ENCODE data around the gene CLEC19A.

CLEC19A gene

DNA sequence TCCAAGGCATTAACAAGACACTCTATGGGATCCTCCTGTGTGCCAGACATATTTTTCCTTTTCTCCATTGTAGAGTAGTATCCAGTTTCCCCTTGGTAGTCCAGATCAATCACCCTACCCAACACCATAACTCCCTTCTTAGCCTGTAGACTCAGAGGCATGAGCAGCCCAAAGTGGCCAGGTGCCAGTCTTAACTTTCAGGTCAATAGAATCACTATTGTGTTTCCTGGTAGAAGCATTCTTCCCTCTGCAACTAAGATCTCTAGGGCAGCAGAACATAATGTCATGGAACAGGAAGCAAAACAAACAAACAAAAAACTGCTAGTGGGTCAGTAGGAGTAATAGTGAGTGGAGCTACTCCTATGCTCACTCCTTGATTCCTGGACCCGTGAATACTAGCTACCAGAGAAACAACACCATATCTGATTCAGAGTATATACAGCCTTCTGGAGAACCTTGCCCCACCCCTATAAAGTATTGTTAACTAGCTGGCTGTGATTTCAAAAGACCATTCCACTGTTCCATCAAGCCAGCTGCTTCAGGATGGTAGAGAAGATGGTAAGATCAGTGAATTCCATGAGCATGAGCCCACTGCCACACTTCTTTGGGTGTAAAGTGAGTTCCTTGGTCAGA is 11.2 kb upstream of the CLEC19A start:
- TF ChIP-seq POLR2AphosphoS5 (IDR thresholded peaks at IDR 0.05; ENCODE audit: low read depth, low read length) = no peak
- TF ChIP-seq FOXP2 (optimal IDR thresholded peaks at IDR 0.05; ENCODE audit: borderline replicate concordance, extremely low read depth, extremely low read length, insufficient read depth) = no peak
- TF ChIP-seq, protein P1, sequence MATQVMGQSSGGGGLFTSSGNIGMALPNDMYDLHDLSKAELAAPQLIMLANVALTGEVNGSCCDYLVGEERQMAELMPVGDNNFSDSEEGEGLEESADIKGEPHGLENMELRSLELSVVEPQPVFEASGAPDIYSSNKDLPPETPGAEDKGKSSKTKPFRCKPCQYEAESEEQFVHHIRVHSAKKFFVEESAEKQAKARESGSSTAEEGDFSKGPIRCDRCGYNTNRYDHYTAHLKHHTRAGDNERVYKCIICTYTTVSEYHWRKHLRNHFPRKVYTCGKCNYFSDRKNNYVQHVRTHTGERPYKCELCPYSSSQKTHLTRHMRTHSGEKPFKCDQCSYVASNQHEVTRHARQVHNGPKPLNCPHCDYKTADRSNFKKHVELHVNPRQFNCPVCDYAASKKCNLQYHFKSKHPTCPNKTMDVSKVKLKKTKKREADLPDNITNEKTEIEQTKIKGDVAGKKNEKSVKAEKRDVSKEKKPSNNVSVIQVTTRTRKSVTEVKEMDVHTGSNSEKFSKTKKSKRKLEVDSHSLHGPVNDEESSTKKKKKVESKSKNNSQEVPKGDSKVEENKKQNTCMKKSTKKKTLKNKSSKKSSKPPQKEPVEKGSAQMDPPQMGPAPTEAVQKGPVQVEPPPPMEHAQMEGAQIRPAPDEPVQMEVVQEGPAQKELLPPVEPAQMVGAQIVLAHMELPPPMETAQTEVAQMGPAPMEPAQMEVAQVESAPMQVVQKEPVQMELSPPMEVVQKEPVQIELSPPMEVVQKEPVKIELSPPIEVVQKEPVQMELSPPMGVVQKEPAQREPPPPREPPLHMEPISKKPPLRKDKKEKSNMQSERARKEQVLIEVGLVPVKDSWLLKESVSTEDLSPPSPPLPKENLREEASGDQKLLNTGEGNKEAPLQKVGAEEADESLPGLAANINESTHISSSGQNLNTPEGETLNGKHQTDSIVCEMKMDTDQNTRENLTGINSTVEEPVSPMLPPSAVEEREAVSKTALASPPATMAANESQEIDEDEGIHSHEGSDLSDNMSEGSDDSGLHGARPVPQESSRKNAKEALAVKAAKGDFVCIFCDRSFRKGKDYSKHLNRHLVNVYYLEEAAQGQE (IDR thresholded peaks at IDR 0.05; ENCODE audit: insufficient read depth in 1 of 2, low read depth in 2 of 2, low read length in 2 of 2) = no peak
- TF ChIP-seq TAF1 (IDR thresholded peaks at IDR 0.05; ENCODE audit: borderline replicate concordance, insufficient read depth, low read length) = no peak
- TF ChIP-seq SIN3A (IDR thresholded peaks at IDR 0.05; ENCODE audit: borderline replicate concordance, insufficient read depth, low read length) = no peak

DNA sequence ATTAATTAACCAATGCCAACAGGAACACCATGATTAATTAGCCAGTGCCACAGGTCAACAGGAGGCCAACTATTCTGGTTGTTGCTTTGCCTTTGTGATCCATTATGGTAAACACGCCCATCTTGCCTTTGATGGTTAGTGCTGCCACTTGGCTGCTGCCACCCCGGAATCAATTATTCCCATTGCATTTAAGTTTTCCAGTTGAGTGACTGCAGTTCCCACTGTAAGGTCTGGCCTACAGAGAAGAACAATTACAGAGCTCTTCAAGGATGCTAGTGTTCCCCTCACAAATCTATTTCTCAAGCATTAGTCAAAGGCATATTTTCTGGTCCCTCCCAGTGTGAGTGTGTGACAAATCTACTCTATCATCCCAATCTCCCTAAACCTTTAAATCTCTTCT is 7.1 kb upstream of the CLEC19A start:
- TF ChIP-seq FOXP2 (optimal IDR thresholded peaks at IDR 0.05; ENCODE audit: borderline replicate concordance, extremely low read depth, extremely low read length, insufficient read depth) (no peak), TAF1 (IDR thresholded peaks at IDR 0.05; ENCODE audit: borderline replicate concordance, insufficient read depth, low read length) (no peak), SIN3A (IDR thresholded peaks at IDR 0.05; ENCODE audit: borderline replicate concordance, insufficient read depth, low read length) (no peak), POLR2AphosphoS5 (IDR thresholded peaks at IDR 0.05; ENCODE audit: low read depth, low read length) (no peak)
- TF ChIP-seq, protein P1 (IDR thresholded peaks at IDR 0.05; ENCODE audit: insufficient read depth in 1 of 2, low read depth in 2 of 2, low read length in 2 of 2) = no peak

DNA sequence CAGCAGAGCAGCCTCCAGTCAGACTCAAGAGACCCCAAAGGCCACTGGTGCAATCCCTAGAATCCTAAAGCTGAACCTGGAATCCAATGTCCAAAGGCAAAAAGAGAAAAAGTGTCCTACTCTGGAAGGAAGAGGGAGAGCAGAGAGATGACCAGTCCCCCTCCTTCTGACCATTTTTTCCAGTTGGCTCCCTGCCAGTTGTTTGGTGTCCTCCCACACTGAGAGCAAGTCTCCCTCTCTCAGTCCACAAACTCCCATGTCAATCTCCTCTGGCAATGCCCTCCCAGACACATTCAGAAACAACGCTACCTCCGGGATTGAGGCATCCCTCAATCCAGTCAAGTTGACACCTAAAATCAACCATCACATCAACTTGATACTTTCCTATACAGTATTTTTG is 4.3 kb upstream of the CLEC19A start:
- TF ChIP-seq SIN3A (IDR thresholded peaks at IDR 0.05; ENCODE audit: borderline replicate concordance, insufficient read depth, low read length) = no peak
- TF ChIP-seq, protein P1 (IDR thresholded peaks at IDR 0.05; ENCODE audit: insufficient read depth in 1 of 2, low read depth in 2 of 2, low read length in 2 of 2) = no peak
- no peak for TF ChIP-seq FOXP2 (optimal IDR thresholded peaks at IDR 0.05; ENCODE audit: borderline replicate concordance, extremely low read depth, extremely low read length, insufficient read depth)
- TF ChIP-seq TAF1 (IDR thresholded peaks at IDR 0.05; ENCODE audit: borderline replicate concordance, insufficient read depth, low read length) = no peak
- TF ChIP-seq POLR2AphosphoS5 (IDR thresholded peaks at IDR 0.05; ENCODE audit: low read depth, low read length) = no peak

DNA sequence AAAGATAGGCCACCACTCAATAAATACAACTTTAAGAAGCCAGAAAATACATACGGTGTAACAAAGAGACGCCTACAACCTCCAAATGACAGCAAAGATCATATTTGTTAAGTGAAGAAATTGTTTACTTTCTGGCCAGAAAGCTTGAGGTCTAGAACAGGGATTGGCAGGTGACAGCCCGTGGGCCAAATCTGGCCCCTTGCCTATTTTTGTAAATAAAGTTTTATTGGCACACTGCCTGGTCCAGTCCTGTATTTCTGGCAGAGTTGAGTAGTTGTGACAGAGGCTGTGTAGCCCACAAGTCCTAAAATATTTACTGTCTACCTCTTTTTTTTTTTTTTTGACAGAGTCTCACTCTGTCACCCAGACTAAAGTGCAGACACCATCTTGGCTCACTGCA is 3.4 kb upstream of the CLEC19A start:
- TF ChIP-seq, protein P1 (IDR thresholded peaks at IDR 0.05; ENCODE audit: insufficient read depth in 1 of 2, low read depth in 2 of 2, low read length in 2 of 2) = no peak
- TF ChIP-seq TAF1 (IDR thresholded peaks at IDR 0.05; ENCODE audit: borderline replicate concordance, insufficient read depth, low read length) = no peak
- TF ChIP-seq FOXP2 (optimal IDR thresholded peaks at IDR 0.05; ENCODE audit: borderline replicate concordance, extremely low read depth, extremely low read length, insufficient read depth) = no peak
- no peak for TF ChIP-seq POLR2AphosphoS5 (IDR thresholded peaks at IDR 0.05; ENCODE audit: low read depth, low read length)
- no peak for TF ChIP-seq SIN3A (IDR thresholded peaks at IDR 0.05; ENCODE audit: borderline replicate concordance, insufficient read depth, low read length)
